ENCODE data around the gene EIF4A2.
A peak's percentile ranks its signal among the peaks of the same experiment; 100 is the strongest.
"Not testable (repeated sequence)": the region's sequence is repeated elsewhere in the genome, so short reads cannot be mapped to it uniquely, and the experiment has no call there.

EIF4A2 gene

GRCh38 chr3:186800285-186800684 lies 16.9 kb downstream of the EIF4A2 start:
- H3K9me2 ChIP-seq (replicated peaks; ENCODE audit: control insufficient read depth, low read length) = no peaks in the 10 kb centered on the region
- no peak overlapping the region for H3K4me2 ChIP-seq (ENCODE audit: low read length)
- no peak for TF ChIP-seq CTCF (IDR thresholded peaks at IDR 0.05; ENCODE audit: low read depth, low read length, poor library complexity, severe bottlenecking)
- no peak for TF ChIP-seq EZH2phosphoT487 (IDR thresholded peaks at IDR 0.05; ENCODE audit: borderline replicate concordance, low read length)
- H3K9me3 ChIP-seq (ENCODE audit: control insufficient read depth, insufficient read depth, low read length) = no peaks in the 10 kb centered on the region
- peaks cover 20% of the 10 kb centered on the region for H3K4me1 ChIP-seq (ENCODE audit: control insufficient read depth, low read length)
- no peak overlapping the region for H3K4me3 ChIP-seq (ENCODE audit: low read length)
- no peaks in the 10 kb centered on the region for H4K20me1 ChIP-seq (ENCODE audit: control insufficient read depth, insufficient read depth, low read depth, low read length)
- peaks cover 11% of the 10 kb centered on the region for H3F3A ChIP-seq (ENCODE audit: control insufficient read depth, insufficient read depth)
- no peak overlapping the region for H3K27ac ChIP-seq (ENCODE audit: low read depth, low read length)
- no peaks in the 10 kb centered on the region for H3K27me3 ChIP-seq (ENCODE audit: control insufficient read depth, low read length)
- H3K36me3 ChIP-seq (ENCODE audit: control insufficient read depth, low read length) = peaks cover 89% of the 10 kb centered on the region
- H3K79me2 ChIP-seq (ENCODE audit: control insufficient read depth, low read length) = peaks cover 72% of the 10 kb centered on the region

GRCh38 chr3:186802701-186803100 lies 19.3 kb downstream of the EIF4A2 start:
- peaks cover 83% of the 10 kb centered on the region for H3K79me2 ChIP-seq (ENCODE audit: control insufficient read depth, low read length)
- H3K9me2 ChIP-seq (replicated peaks; ENCODE audit: control insufficient read depth, low read length) = no peaks in the 10 kb centered on the region
- H3K9me3 ChIP-seq (ENCODE audit: control insufficient read depth, insufficient read depth, low read length) = no peaks in the 10 kb centered on the region
- H3F3A ChIP-seq (ENCODE audit: control insufficient read depth, insufficient read depth) = peaks cover 2% of the 10 kb centered on the region
- peaks cover 79% of the 10 kb centered on the region for H3K36me3 ChIP-seq (ENCODE audit: control insufficient read depth, low read length)
- 0 out of 2 replicates have a peak overlapping the region, but pooled peaks have one; percentile 5 for H3K4me2 ChIP-seq (ENCODE audit: low read length)
- no peaks in the 10 kb centered on the region for H3K27me3 ChIP-seq (ENCODE audit: control insufficient read depth, low read length)
- H4K20me1 ChIP-seq (ENCODE audit: control insufficient read depth, insufficient read depth, low read depth, low read length) = no peaks in the 10 kb centered on the region
- no peak overlapping the region for H3K27ac ChIP-seq (ENCODE audit: low read depth, low read length)
- no peak overlapping the region for H3K4me3 ChIP-seq (ENCODE audit: low read length)
- peaks cover 33% of the 10 kb centered on the region for H3K4me1 ChIP-seq (ENCODE audit: control insufficient read depth, low read length)
- TF ChIP-seq CTCF (IDR thresholded peaks at IDR 0.05; ENCODE audit: low read depth, low read length, poor library complexity, severe bottlenecking) (no peak), EZH2phosphoT487 (IDR thresholded peaks at IDR 0.05; ENCODE audit: borderline replicate concordance, low read length) (no peak)

GRCh38 chr3:186803447-186803846 lies 20.1 kb downstream of the EIF4A2 start:
- H3F3A ChIP-seq (ENCODE audit: control insufficient read depth, insufficient read depth); H3K9me2 ChIP-seq (replicated peaks; ENCODE audit: control insufficient read depth, low read length); H4K20me1 ChIP-seq (ENCODE audit: control insufficient read depth, insufficient read depth, low read depth, low read length); H3K27me3 ChIP-seq (ENCODE audit: control insufficient read depth, low read length); H3K9me3 ChIP-seq (ENCODE audit: control insufficient read depth, insufficient read depth, low read length); H3K27ac ChIP-seq (ENCODE audit: low read depth, low read length); H3K4me2 ChIP-seq (ENCODE audit: low read length); H3K4me3 ChIP-seq (ENCODE audit: low read length): not testable (repeated sequence)
- Histone ChIP-seq H3K4me1 (ENCODE audit: control insufficient read depth, low read length) (peaks cover 33% of the 10 kb centered on the region), H3K36me3 (ENCODE audit: control insufficient read depth, low read length) (peaks cover 71% of the 10 kb centered on the region), H3K79me2 (ENCODE audit: control insufficient read depth, low read length) (peaks cover 76% of the 10 kb centered on the region)

- Histone ChIP-seq H3K27me3 (ENCODE audit: control insufficient read depth, low read length) (no peaks in the 10 kb centered on the region), H3K4me2 (ENCODE audit: low read length) (peak within 1 kb of the TSS; percentile 86), H3F3A (ENCODE audit: control insufficient read depth, insufficient read depth) (0 out of 2 replicates have a peak, but pooled peaks cover 6% of the 10 kb centered on the region), H3K9me3 (ENCODE audit: control insufficient read depth, insufficient read depth, low read length) (no peaks in the 10 kb centered on the region), H3K4me3 (ENCODE audit: low read length) (peak within 1 kb of the TSS; percentile 83), H3K79me2 (ENCODE audit: control insufficient read depth, low read length) (peaks cover 53% of the 10 kb centered on the region), H4K20me1 (ENCODE audit: control insufficient read depth, insufficient read depth, low read depth, low read length) (no peaks in the 10 kb centered on the region), H3K27ac (ENCODE audit: low read depth, low read length) (peak within 1 kb of the TSS; percentile 64), H3K36me3 (ENCODE audit: control insufficient read depth, low read length) (peaks cover 44% of the 10 kb centered on the region), H3K9me2 (replicated peaks; ENCODE audit: control insufficient read depth, low read length) (no peaks in the 10 kb centered on the region), H3K4me1 (ENCODE audit: control insufficient read depth, low read length) (peaks cover 26% of the 10 kb centered on the region)
- TF ChIP-seq EZH2phosphoT487 (IDR thresholded peaks at IDR 0.05; ENCODE audit: borderline replicate concordance, low read length) (no peak), CTCF (IDR thresholded peaks at IDR 0.05; ENCODE audit: low read depth, low read length, poor library complexity, severe bottlenecking) (no peak)
Observed at GRCh38 chr3:186806089-186807055, 23.0 kb downstream of the EIF4A2 start, which contains the start of gene RFC4. TSS of gene RFC4 (minus strand) at chr3:186806482. CDS start at chr3:186804713, 1,769 bp downstream.
